ENCODE measurements around the gene CDYL. TPM values are rescaled to one million over a fixed set of nuclear protein-coding genes. Genes with fewer than 3 reads are reported as not detected.

CDYL gene
- total RNA-seq, 1 donor = 48.4 TPM

GRCh38 chr6:4788482-4788881, 12.3 kb downstream of the CDYL start:
- no peak for DNase-seq (ENCODE audit: low read depth)
- no peak overlapping the region for H3K4me3 ChIP-seq (ENCODE audit: low read depth, low read length)
- TF ChIP-seq CTCF (IDR thresholded peaks at IDR 0.05; ENCODE audit: insufficient read depth, low read length) = no peak

GRCh38 chr6:4788953-4789584, 12.9 kb downstream of the CDYL start:
- TF ChIP-seq CTCF (IDR thresholded peaks at IDR 0.05; ENCODE audit: insufficient read depth, low read length) = no peak
- DNase-seq (ENCODE audit: low read depth) = no peak
- no peak overlapping the region for H3K4me3 ChIP-seq (ENCODE audit: low read depth, low read length)

- TF ChIP-seq CTCF (IDR thresholded peaks at IDR 0.05; ENCODE audit: insufficient read depth, low read length) = no peak
- no peak for DNase-seq (ENCODE audit: low read depth)
- H3K4me3 ChIP-seq (ENCODE audit: low read depth, low read length) = no peak overlapping the region
Observed at GRCh38 chr6:4790158-4790899, 14.1 kb downstream of the CDYL start.

GRCh38 chr6:4794140-4794707, 18.0 kb downstream of the CDYL start:
- TF ChIP-seq CTCF (IDR thresholded peaks at IDR 0.05; ENCODE audit: insufficient read depth, low read length) = no peak
- H3K4me3 ChIP-seq (ENCODE audit: low read depth, low read length) = no peak overlapping the region
- DNase-seq (ENCODE audit: low read depth) = no peak

- no peak overlapping the region for H3K4me3 ChIP-seq (ENCODE audit: low read depth, low read length)
- no peak for DNase-seq (ENCODE audit: low read depth)
- TF ChIP-seq CTCF (IDR thresholded peaks at IDR 0.05; ENCODE audit: insufficient read depth, low read length) = no peak
Observed at GRCh38 chr6:4797587-4797986, 21.4 kb downstream of the CDYL start.

- TF ChIP-seq CTCF (IDR thresholded peaks at IDR 0.05; ENCODE audit: insufficient read depth, low read length) = no peak
- H3K4me3 ChIP-seq (ENCODE audit: low read depth, low read length) = no peak overlapping the region
- no peak for DNase-seq (ENCODE audit: low read depth)
Observed at GRCh38 chr6:4799912-4800311, 23.7 kb downstream of the CDYL start.

Data from fibroblast of the aortic adventitia (primary cell).